Stimulated activated CD8-positive, alpha-beta memory T cell treated with anti-CD3 and anti-CD28 coated beads, Interleukin-4, amount 100 ng/mL, for 4 hours (primary cell): Measurements from ENCODE around the gene CHRM1.

Experiments used
- DNase-seq, 2 donors: peaks; one replicate each; pipeline ENCODE4 v3.0.0-alpha.2; 2020; ENCODE audit warnings: low read depth in 2 of 2, low spot score in 1 of 2

CHRM1 gene

GRCh38 chr11:62908468-62909072 lies 12.6 kb downstream of the CHRM1 start:
- no peak for DNase-seq

GRCh38 chr11:62905927-62906531 lies 15.1 kb downstream of the CHRM1 start:
- DNase-seq, result peak; percentile 49 to 61

- no peak for DNase-seq
Measured at GRCh38 chr11:62905296-62905695, 15.9 kb downstream of the CHRM1 start.

- DNase-seq, result no peak
Measured at GRCh38 chr11:62902932-62903331, 18.2 kb downstream of the CHRM1 start.

GRCh38 chr11:62898027-62898426 lies 23.1 kb downstream of the CHRM1 start:
- DNase-seq, result no peak

- DNase-seq, result no peak
Measured at GRCh38 chr11:62897311-62897710, 23.9 kb downstream of the CHRM1 start.

- no peak for DNase-seq
Measured at GRCh38 chr11:62896049-62896448, 25.1 kb downstream of the CHRM1 start.

- no peak for DNase-seq
Measured at GRCh38 chr11:62895501-62895900, 25.7 kb downstream of the CHRM1 start.

- no peak for DNase-seq
Measured at GRCh38 chr11:62892077-62892922, 28.9 kb downstream of the CHRM1 start.

GRCh38 chr11:62889484-62890437 lies 31.4 kb downstream of the CHRM1 start:
- DNase-seq, result no peak

GRCh38 chr11:62889126-62889483 lies 32.1 kb downstream of the CHRM1 start:
- DNase-seq, result no peak

GRCh38 chr11:62888406-62888805 lies 32.8 kb downstream of the CHRM1 start:
- DNase-seq, result no peak

- no peak for DNase-seq
Measured at GRCh38 chr11:62885137-62885750, 35.9 kb downstream of the CHRM1 start.

- DNase-seq, result no peak
Measured at GRCh38 chr11:62883673-62884072, 37.5 kb downstream of the CHRM1 start.

- no peak for DNase-seq
Measured at GRCh38 chr11:62882788-62883501, 38.2 kb downstream of the CHRM1 start.

- DNase-seq, result no peak
Measured at GRCh38 chr11:62882431-62882749, 38.8 kb downstream of the CHRM1 start.

- peak; percentile 93 to 95 for DNase-seq
Measured at GRCh38 chr11:62881579-62882430, 39.4 kb downstream of the CHRM1 start.

GRCh38 chr11:62880803-62881578 lies 40.2 kb downstream of the CHRM1 start, which contains the start of gene SLC3A2:
TSS of gene SLC3A2 (plus strand) at chr11:62880896. CDS start at chr11:62881024, 128 bp downstream.
- DNase-seq, result peak; percentile 70 to 78
